Left lung (tissue), 10 donors: Measurements from ENCODE around the gene F2RL2. TPM values are rescaled to one million over a fixed set of nuclear protein-coding genes. Genes with fewer than 3 reads are reported as not detected.

Experiments used
- ATAC-seq: fragments of 200-7000 bp; cut with Tn5 transposase; one replicate; pipeline ENCODE4 v1.9.1; 2020; ENCODE audit warnings: moderate library complexity
- DNase-seq, 4 donors: peaks; one replicate each; pipeline ENCODE4 v3.0.0-alpha.2; 2013 to 2020
- H3K27ac ChIP-seq, 2 donors: fragments of 200-600 bp; sonication (generic) in 1 of 2; one replicate each; pipeline versions ENCODE4 v1.5.0 to v1.8.0; 2020 to 2021
- H3K27me3 ChIP-seq, 2 donors: fragments of 200-600 bp; sonication (generic) in 1 of 2; one replicate each; pipeline versions ENCODE4 v1.5.0 to v1.8.0; 2020 to 2021
- H3K36me3 ChIP-seq, 2 donors: fragments of 200-600 bp; sonication (generic) in 1 of 2; one replicate each; pipeline versions ENCODE4 v1.5.0 to v1.8.0; 2020 to 2021
- H3K4me1 ChIP-seq, 2 donors: fragments of 200-600 bp; one replicate each; pipeline ENCODE4 v1.8.0; 2021
- H3K4me3 ChIP-seq, 2 donors: fragments of 200-600 bp; sonication (generic) in 1 of 2; one replicate each; pipeline versions ENCODE4 v1.5.0 to v1.8.0; 2020 to 2021; ENCODE audit warnings: mild to moderate bottlenecking in 1 of 2
- H3K9me3 ChIP-seq, 2 donors: fragments of 200-600 bp; sonication (generic) in 1 of 2; one replicate each; pipeline versions ENCODE4 v1.5.0 to v1.8.0; 2020 to 2021
- CTCF ChIP-seq, 2 donors: fragments of 200-600 bp; sonication (generic) in 1 of 2; IDR thresholded peaks; one replicate each; pipeline versions ENCODE4 v1.5.0 to v1.8.0; 2021; ENCODE audit warnings: antibody characterized with exemption in 2 of 2
- intact Hi-C, 2 donors: fragments of 100-400 bp; cut with DNase I; formaldehyde crosslinking; loops; one replicate each; pipeline versions ENCODE4 v1.11.2 to v1.14.2; 2022
- polyA plus RNA-seq, 6 donors: library from polyadenylated mRNA; unstranded; fragments of 120-200 nt; gene quantifications; one replicate each; pipeline ENCODE4 v1.2.1, GENCODE V29; 2013; ENCODE audit not compliant: insufficient read length in 6 of 6
- total RNA-seq, 2 donors: library from RNA; stranded (reverse); fragmentation: NEBNext Ultra II Directional; extraction: Animal tissue kit (Norgen Biotek cat#: 25700); gene quantifications; one replicate each; pipeline ENCODE4 v1.2.1, GENCODE V29; 2021
- donor health status: DM: no; HTN: yes; CAD: no.
- donor health status: DM: no; HTN: no; CAD: no.

Gene F2RL2
- total and polyA plus RNA-seq, 8 donors = 0.10 to 1.8 (median 0.31) TPM

- no peaks in the 10 kb centered on the region for H3K9me3 ChIP-seq
- no peaks in the 10 kb centered on the region for H3K27me3 ChIP-seq
- no peak for TF ChIP-seq CTCF (IDR thresholded peaks at IDR 0.05)
- no peak for ATAC-seq
- no peak overlapping the region for H3K27ac ChIP-seq
- H3K4me3 ChIP-seq = no peak overlapping the region
- no peaks in the 10 kb centered on the region for H3K4me1 ChIP-seq
- intact Hi-C loops = no loop called here
- DNase-seq = no peak
- H3K36me3 ChIP-seq = peaks cover 0 to 22% of the 10 kb centered on the region in 2 donors
Observed at GRCh38 chr5:76594107-76594506, 29.1 kb downstream of the F2RL2 start.

- Histone ChIP-seq H3K27ac (no peak overlapping the region), H3K27me3 (no peaks in the 10 kb centered on the region), H3K36me3 (peaks cover 0 to 21% of the 10 kb centered on the region in 2 donors), H3K4me1 (no peaks in the 10 kb centered on the region), H3K9me3 (no peaks in the 10 kb centered on the region), H3K4me3 (no peak overlapping the region)
- no peak for ATAC-seq
- intact Hi-C loops = no loop called here
- no peak for TF ChIP-seq CTCF (IDR thresholded peaks at IDR 0.05)
- DNase-seq = no peak
Observed at GRCh38 chr5:76592692-76593091, 30.5 kb downstream of the F2RL2 start.

- Histone ChIP-seq H3K36me3 (peaks cover 0 to 15% of the 10 kb centered on the region in 2 donors), H3K4me1 (no peaks in the 10 kb centered on the region), H3K27ac (no peak overlapping the region), H3K9me3 (no peaks in the 10 kb centered on the region), H3K27me3 (no peaks in the 10 kb centered on the region), H3K4me3 (no peak overlapping the region)
- intact Hi-C loops = no loop called here
- DNase-seq = no peak
- TF ChIP-seq CTCF (IDR thresholded peaks at IDR 0.05) = no peak
- no peak for ATAC-seq
Observed at GRCh38 chr5:76591366-76591765, 31.8 kb downstream of the F2RL2 start.

GRCh38 chr5:76590027-76590426 is 33.2 kb downstream of the F2RL2 start:
- peaks cover 0 to 15% of the 10 kb centered on the region in 2 donors for H3K36me3 ChIP-seq
- no peak overlapping the region for H3K27ac ChIP-seq
- TF ChIP-seq CTCF (IDR thresholded peaks at IDR 0.05) = no peak
- H3K9me3 ChIP-seq = no peaks in the 10 kb centered on the region
- intact Hi-C loops = no loop called here
- H3K27me3 ChIP-seq = no peaks in the 10 kb centered on the region
- DNase-seq (no peak), ATAC-seq (no peak)
- no peak overlapping the region for H3K4me3 ChIP-seq
- H3K4me1 ChIP-seq = no peaks in the 10 kb centered on the region

- DNase-seq (no peak), ATAC-seq (no peak)
- intact Hi-C loops = no loop called here
- no peak for TF ChIP-seq CTCF (IDR thresholded peaks at IDR 0.05)
- Histone ChIP-seq H3K4me1 (peaks cover 0 to 14% of the 10 kb centered on the region in 2 donors), H3K36me3 (peaks cover 0 to 8% of the 10 kb centered on the region in 2 donors), H3K27me3 (no peaks in the 10 kb centered on the region), H3K4me3 (no peak overlapping the region), H3K9me3 (no peaks in the 10 kb centered on the region), H3K27ac (no peak overlapping the region)
Observed at GRCh38 chr5:76586531-76586930, 36.7 kb downstream of the F2RL2 start.
